Tibial nerve (tissue), 4 donors: ENCODE data around the gene SMIM10L2A. TPM values are rescaled to one million over a fixed set of nuclear protein-coding genes. Genes with fewer than 3 reads are reported as not detected.
"Not testable (repeated sequence)": the region's sequence is repeated elsewhere in the genome, so short reads cannot be mapped to it uniquely, and the experiment has no call there.

Experiments
- DNase-seq, 2 donors: peaks; one replicate each; pipeline ENCODE4 v3.0.0-alpha.2; 2019; ENCODE audit warnings: low spot score in 2 of 2
- H3K27ac ChIP-seq, 4 donors: fragments of 200-600 bp; sonication (generic) in 3 of 4; one replicate each; pipeline ENCODE4 v1.5.1; 2017 to 2019; ENCODE audit warnings: mild to moderate bottlenecking in 1 of 4
- H3K27me3 ChIP-seq, 2 donors: fragments of 200-600 bp; sonication (generic) in 1 of 2; one replicate each; pipeline versions ENCODE4 v1.5.1 to v1.6.0; 2017 to 2019
- H3K36me3 ChIP-seq, 3 donors: fragments of 200-600 bp; sonication (generic); one replicate each; pipeline ENCODE4 v1.5.1; 2018 to 2019
- H3K4me1 ChIP-seq, 4 donors: fragments of 200-600 bp; sonication (generic) in 3 of 4; one replicate each; pipeline ENCODE4 v1.5.1; 2017 to 2019
- H3K4me3 ChIP-seq, 4 donors: fragments of 200-600 bp; sonication (generic) in 3 of 4; one replicate each; pipeline ENCODE4 v1.5.1; 2017 to 2019; ENCODE audit warnings: mild to moderate bottlenecking in 1 of 4, moderate library complexity in 1 of 4
- H3K9me3 ChIP-seq, 4 donors: fragments of 200-600 bp; sonication (generic) in 3 of 4; one replicate each; pipeline ENCODE4 v1.5.1; 2017 to 2019
- EP300 ChIP-seq, 2 donors: sonication (generic); formaldehyde crosslinking; IDR thresholded peaks; one replicate each; pipeline ENCODE4 v1.6.1; 2017; ENCODE audit warnings: antibody characterized with exemption in 2 of 2, mild to moderate bottlenecking in 1 of 2
- POLR2A ChIP-seq, 2 donors: fragments of 450-650 bp; IDR thresholded peaks; one replicate each; pipeline ENCODE4 v1.6.1; 2017; ENCODE audit warnings: antibody characterized with exemption in 2 of 2, mild to moderate bottlenecking in 2 of 2, moderate library complexity in 2 of 2
- WGBS, 2 donors: methylation state at CpG; one replicate each; pipeline ENCODE4 v1.1.5; 2018; 5-methylcytosine and 5-hydroxymethylcytosine counted together
- total RNA-seq, 4 donors: library from RNA; depleted of rRNA; stranded (reverse); fragments of >200 nt; gene quantifications; one replicate each; pipeline ENCODE4 v1.1.0, GENCODE V29; 2016
- TF ChIP-seq, protein P1 (sequence below), 5 experiments: fragments of 200-600 bp in 3 of 5; fragments of 450-650 bp in 2 of 5; sonication (generic) in 3 of 5; IDR thresholded peaks; one replicate each; pipeline ENCODE4 v1.5.1; 2016 to 2019; ENCODE audit warnings: antibody characterized with exemption in 5 of 5, mild to moderate bottlenecking in 3 of 5, moderate library complexity in 2 of 5

Gene SMIM10L2A
- total RNA-seq, 4 donors from 2014 or later: 0.78 to 3.5 (median 1.5) TPM

DNA sequence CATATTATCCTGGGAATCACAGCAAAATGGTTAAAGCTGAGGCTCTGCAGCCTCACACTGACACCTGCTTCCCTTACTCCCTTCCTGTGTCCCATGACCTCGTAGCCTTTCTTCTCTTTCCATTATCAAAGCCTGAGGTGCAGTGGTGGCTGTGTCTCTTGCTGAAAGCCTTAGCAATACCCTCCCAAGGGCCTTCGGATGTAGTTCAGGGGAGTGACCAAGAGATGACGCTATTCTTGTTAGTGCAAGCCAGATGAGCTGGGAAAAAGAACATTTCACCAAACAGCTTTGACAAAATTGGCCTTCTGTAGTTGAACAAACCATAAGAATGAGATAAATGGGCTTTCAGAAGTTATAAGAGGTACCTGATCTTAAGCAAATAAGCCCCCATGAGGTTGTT, 31.6 kb downstream of the SMIM10L2A start:
- Histone ChIP-seq H3K27ac (no peak overlapping the region), H3K27me3 (no peaks in the 10 kb centered on the region), H3K4me3 (no peak overlapping the region), H3K4me1 (no peaks in the 10 kb centered on the region), H3K36me3 (no peaks in the 10 kb centered on the region), H3K9me3 (peaks cover 0 to 7% (median 0%) of the 10 kb centered on the region in 4 donors)
- TF ChIP-seq EP300 (IDR thresholded peaks at IDR 0.05) (no peak), POLR2A (IDR thresholded peaks at IDR 0.05) (no peak)
- TF ChIP-seq, protein P1, sequence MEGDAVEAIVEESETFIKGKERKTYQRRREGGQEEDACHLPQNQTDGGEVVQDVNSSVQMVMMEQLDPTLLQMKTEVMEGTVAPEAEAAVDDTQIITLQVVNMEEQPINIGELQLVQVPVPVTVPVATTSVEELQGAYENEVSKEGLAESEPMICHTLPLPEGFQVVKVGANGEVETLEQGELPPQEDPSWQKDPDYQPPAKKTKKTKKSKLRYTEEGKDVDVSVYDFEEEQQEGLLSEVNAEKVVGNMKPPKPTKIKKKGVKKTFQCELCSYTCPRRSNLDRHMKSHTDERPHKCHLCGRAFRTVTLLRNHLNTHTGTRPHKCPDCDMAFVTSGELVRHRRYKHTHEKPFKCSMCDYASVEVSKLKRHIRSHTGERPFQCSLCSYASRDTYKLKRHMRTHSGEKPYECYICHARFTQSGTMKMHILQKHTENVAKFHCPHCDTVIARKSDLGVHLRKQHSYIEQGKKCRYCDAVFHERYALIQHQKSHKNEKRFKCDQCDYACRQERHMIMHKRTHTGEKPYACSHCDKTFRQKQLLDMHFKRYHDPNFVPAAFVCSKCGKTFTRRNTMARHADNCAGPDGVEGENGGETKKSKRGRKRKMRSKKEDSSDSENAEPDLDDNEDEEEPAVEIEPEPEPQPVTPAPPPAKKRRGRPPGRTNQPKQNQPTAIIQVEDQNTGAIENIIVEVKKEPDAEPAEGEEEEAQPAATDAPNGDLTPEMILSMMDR (IDR thresholded peaks at IDR 0.05): no peak
- WGBS, 2 donors: 54 to 69% methylated on average over 3 of the region's 3 CpGs
- DNase-seq: no peak

DNA sequence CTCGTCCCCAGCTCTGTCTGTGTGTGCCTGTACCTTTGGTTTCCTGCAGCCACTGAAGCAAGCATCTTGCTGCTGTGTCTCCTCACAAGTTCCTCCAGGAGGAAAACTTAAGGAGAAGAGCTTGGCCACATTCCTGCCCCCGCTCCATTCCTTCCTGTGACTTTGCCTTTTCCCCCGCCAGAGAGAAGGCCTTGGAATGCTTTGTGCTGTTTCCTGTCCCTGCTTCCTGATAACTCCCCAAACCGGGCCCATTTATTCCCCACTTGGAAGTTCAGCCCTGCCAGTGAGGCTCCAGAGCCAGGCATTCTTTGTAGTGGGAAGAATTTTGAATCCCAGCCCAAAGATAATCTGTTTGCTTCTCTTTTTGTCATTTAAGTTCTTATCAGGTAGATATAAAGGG, 33.1 kb downstream of the SMIM10L2A start:
- Histone ChIP-seq H3K4me1 (no peaks in the 10 kb centered on the region), H3K9me3 (peaks cover 0 to 8% (median 0%) of the 10 kb centered on the region in 4 donors), H3K4me3 (no peak overlapping the region), H3K36me3 (no peaks in the 10 kb centered on the region), H3K27ac (no peak overlapping the region), H3K27me3 (no peaks in the 10 kb centered on the region)
- no peak for DNase-seq
- 28% methylated on average over 4 of the region's 4 CpGs for WGBS, 2 donors
- TF ChIP-seq EP300 (IDR thresholded peaks at IDR 0.05): no peak
- TF ChIP-seq, protein P1 (IDR thresholded peaks at IDR 0.05): no peak
- TF ChIP-seq POLR2A (IDR thresholded peaks at IDR 0.05): no peak

DNA sequence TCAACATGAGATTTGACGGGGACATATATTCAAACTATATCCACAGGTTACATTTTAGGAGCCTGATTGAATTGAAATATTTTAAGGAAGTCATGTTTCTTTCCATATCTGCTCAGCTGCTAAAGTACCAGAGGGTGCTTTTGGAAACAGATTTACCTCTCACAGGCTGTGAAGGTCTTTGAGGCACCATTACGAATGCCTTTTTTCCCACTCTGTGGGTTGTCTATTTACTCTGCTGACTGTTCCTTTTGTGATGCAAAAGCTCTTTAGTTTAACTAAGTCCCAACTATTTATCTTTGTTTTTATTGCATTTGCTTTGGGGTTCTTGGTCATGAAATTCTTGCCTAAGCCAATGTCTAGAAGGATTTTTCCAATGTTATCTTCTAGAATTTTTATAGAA, 40.0 kb downstream of the SMIM10L2A start:
- not testable (repeated sequence) for H3K36me3 ChIP-seq, H3K27ac ChIP-seq, H3K9me3 ChIP-seq, H3K4me1 ChIP-seq, H3K4me3 ChIP-seq, H3K27me3 ChIP-seq, DNase-seq
- 70 to 78% methylated on average over 2 of the region's 2 CpGs for WGBS, 2 donors

DNA sequence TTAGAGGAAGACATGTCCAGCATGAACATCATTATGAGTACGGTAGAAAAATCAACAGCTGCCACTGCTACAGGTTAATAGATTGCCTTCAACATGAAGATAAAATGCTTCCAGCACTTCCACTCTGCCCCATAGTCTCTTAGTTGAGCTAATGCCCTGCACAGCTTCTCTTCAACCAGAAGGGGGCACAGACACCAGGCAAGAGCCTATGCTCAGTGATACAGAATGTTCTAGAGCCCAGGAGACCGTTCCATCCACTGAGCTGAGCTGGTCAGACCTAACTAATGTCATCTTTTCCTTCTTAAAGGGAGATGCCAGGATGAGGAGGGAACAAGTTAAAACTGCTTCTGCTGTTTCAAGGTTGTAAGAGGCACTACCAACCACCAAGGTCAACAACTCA, 42.2 kb downstream of the SMIM10L2A start:
- peaks cover 0 to 4% of the 10 kb centered on the region in 2 donors for H3K27me3 ChIP-seq

DNA sequence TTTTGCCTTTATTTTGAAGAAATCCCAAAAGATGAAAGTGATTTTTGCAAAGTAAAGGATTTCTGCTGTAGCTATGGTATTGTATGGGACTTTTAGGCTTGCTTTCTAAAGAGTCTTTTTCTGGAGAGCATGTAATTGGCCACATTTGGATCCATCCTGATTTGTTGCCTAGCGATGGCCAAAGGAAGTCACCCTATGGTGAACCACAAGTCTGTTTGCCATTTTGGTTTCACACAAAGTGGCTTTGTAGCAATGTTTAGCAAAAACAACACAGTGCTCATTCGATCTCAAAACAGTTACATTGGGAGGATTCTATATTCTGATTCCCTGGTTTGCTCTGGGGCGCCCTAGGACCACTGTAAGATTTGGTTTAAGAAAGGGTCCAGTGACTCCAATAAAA, 54.6 kb downstream of the SMIM10L2A start:
- no peak overlapping the region for H3K27ac ChIP-seq
- no peaks in the 10 kb centered on the region for H3K4me1 ChIP-seq
- H3K36me3 ChIP-seq: no peaks in the 10 kb centered on the region
- H3K9me3 ChIP-seq: no peaks in the 10 kb centered on the region
- no peak overlapping the region for H3K4me3 ChIP-seq
- no peak for DNase-seq
- WGBS, 2 donors: 56 to 71% methylated on average over 3 of the region's 3 CpGs
- no peak for TF ChIP-seq POLR2A (IDR thresholded peaks at IDR 0.05)
- TF ChIP-seq EP300 (IDR thresholded peaks at IDR 0.05): no peak
- TF ChIP-seq, protein P1 (IDR thresholded peaks at IDR 0.05): no peak
- H3K27me3 ChIP-seq: no peaks in the 10 kb centered on the region

More for the DNA sequence above, 42.2 kb downstream of the SMIM10L2A start:
- Histone ChIP-seq H3K27ac (no peak overlapping the region), H3K4me1 (no peaks in the 10 kb centered on the region), H3K36me3 (no peaks in the 10 kb centered on the region), H3K9me3 (no peaks in the 10 kb centered on the region), H3K4me3 (no peak overlapping the region)
- 80 to 86% methylated on average over 2 of the region's 2 CpGs for WGBS, 2 donors
- TF ChIP-seq, protein P1 (IDR thresholded peaks at IDR 0.05): peak in 1 of 5 experiments; percentile 5
- TF ChIP-seq POLR2A (IDR thresholded peaks at IDR 0.05): no peak
- TF ChIP-seq EP300 (IDR thresholded peaks at IDR 0.05): no peak
- DNase-seq: no peak

DNA sequence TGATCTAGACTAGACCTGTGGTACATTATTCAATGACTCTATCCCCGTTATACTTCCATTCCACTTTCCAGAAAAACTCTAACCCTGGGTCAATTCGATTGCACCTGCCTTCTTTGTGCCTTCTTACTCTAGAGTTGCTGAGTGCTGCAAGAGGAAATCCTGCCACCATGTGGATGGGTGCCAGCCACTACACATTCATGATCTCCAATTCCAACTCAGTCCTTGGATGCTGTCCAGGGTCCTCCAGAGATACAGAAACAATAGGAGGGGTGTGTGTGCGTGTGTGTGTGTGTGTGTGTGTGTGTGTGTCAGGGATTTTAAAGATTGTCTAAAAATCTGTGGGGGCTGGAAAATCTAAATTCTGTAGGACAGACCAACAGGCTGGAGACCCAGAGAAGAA, 55.8 kb downstream of the SMIM10L2A start:
- WGBS, 2 donors: 6 to 15% methylated on average over 3 of the region's 3 CpGs
- Histone ChIP-seq H3K36me3 (no peaks in the 10 kb centered on the region), H3K9me3 (no peaks in the 10 kb centered on the region), H3K27me3 (no peaks in the 10 kb centered on the region), H3K27ac (no peak overlapping the region), H3K4me3 (no peak overlapping the region), H3K4me1 (no peaks in the 10 kb centered on the region)
- TF ChIP-seq EP300 (IDR thresholded peaks at IDR 0.05): no peak
- TF ChIP-seq, protein P1 (IDR thresholded peaks at IDR 0.05): peak in 3 of 5 experiments; percentile 8 to 15 (median 13)
- peak; percentile 13 to 36 for DNase-seq
